Caco-2 (cell line): Measurements from ENCODE around the gene SMCO4. TPM values are rescaled to one million over a fixed set of nuclear protein-coding genes. Genes with fewer than 3 reads are reported as not detected.

Experiments used
- BruUV-seq: library from RNA; stranded (reverse); fragments of 400-500 nt; replicated peaks from 2 replicates; lab custom pipeline; 2021; lab: Mats Ljungman, UMichigan
- CTCF ChIA-PET: fragments of 300-600 bp; sonication (Branson Sonifier 250); formaldehyde crosslinking; loops from one replicate; lab custom pipeline; 2022; ENCODE audit warnings: antibody characterized with exemption; lab: Charles Lee
- POLR2A ChIA-PET: fragments of 300-600 bp; sonication (Branson Sonifier 250); formaldehyde crosslinking; loops from one replicate; lab custom pipeline; 2022; ENCODE audit warnings: antibody characterized with exemption; lab: Charles Lee
- DNase-seq, 2 experiments: peaks; one replicate each; pipeline versions ENCODE4 v3.0.0 to v3.0.0-alpha.2; 2020 to 2022
- H3K27me3 ChIP-seq: replicated peaks from 2 replicates; pipeline ENCODE4 v1.6.0; 2011; ENCODE audit warnings: low read length; ENCODE audit not compliant: control insufficient read depth, insufficient read depth
- H3K36me3 ChIP-seq: 2 replicates; pipeline ENCODE4 v1.5.1; 2011; ENCODE audit warnings: low read length; ENCODE audit not compliant: control insufficient read depth, insufficient read depth
- H3K4me1 ChIP-seq: fragments of 250-450 bp; sonication (Bioruptor Pico); 2 replicates; pipeline ENCODE4 v1.5.1; 2020; ENCODE audit warnings: mild to moderate bottlenecking
- H3K4me3 ChIP-seq: 2 replicates; pipeline ENCODE4 v1.5.1; 2011; ENCODE audit warnings: low read depth, mild to moderate bottlenecking, control low read depth, low read length
- H3K9me3 ChIP-seq: fragments of 250-450 bp; sonication (Bioruptor Pico); 2 replicates; pipeline ENCODE4 v1.5.1; 2020; ENCODE audit warnings: mild to moderate bottlenecking, moderate library complexity
- H3K27ac Mint-ChIP-seq: one replicate; pipeline ENCODE4 v1.8.0; 2022; ENCODE audit warnings: mixed read lengths; ENCODE audit not compliant: unreplicated experiment
- H3K27me3 Mint-ChIP-seq: one replicate; pipeline ENCODE4 v1.8.0; 2022; ENCODE audit warnings: mixed read lengths; ENCODE audit not compliant: insufficient read depth, unreplicated experiment
- H3K36me3 Mint-ChIP-seq: one replicate; pipeline ENCODE4 v1.8.0; 2022; ENCODE audit warnings: mild to moderate bottlenecking, mixed read lengths; ENCODE audit not compliant: insufficient read depth, unreplicated experiment
- H3K4me1 Mint-ChIP-seq: one replicate; pipeline ENCODE4 v1.8.0; 2022; ENCODE audit warnings: low read depth, mixed read lengths; ENCODE audit not compliant: unreplicated experiment
- H3K4me3 Mint-ChIP-seq: one replicate; pipeline ENCODE4 v1.8.0; 2022; ENCODE audit warnings: mild to moderate bottlenecking, moderate library complexity, mixed read lengths; ENCODE audit not compliant: unreplicated experiment
- H3K9me3 Mint-ChIP-seq: one replicate; pipeline ENCODE4 v1.8.0; 2022; ENCODE audit warnings: mixed read lengths; ENCODE audit not compliant: unreplicated experiment
- CTCF ChIP-seq, 2 experiments: fragments of 200-600 bp in 1 of 2; IDR thresholded peaks; 1 replicate in 1 of 2; 2 replicates in 1 of 2; pipeline versions ENCODE4 v1.5.1 to v1.8.0; 2011 to 2022; ENCODE audit warnings: antibody characterized with exemption in 1 of 2, control low read depth in 1 of 2, inconsistent platforms in 1 of 2, low read depth in 1 of 2, low read length in 1 of 2, mild to moderate bottlenecking in 1 of 2, moderate library complexity in 1 of 2; ENCODE audit not compliant: insufficient read depth in 1 of 2, severe bottlenecking in 1 of 2, unreplicated experiment in 1 of 2
- intact Hi-C: fragments of 100-400 bp; cut with micrococcal nuclease; formaldehyde crosslinking; loops from one replicate; pipeline ENCODE4 v1.10.0; 2022; ENCODE audit not compliant: unreplicated experiment
- total RNA-seq: library from RNA; stranded (reverse); gene quantifications from 2 replicates; pipeline ENCODE4 v1.2.3, GENCODE V29; 2022

Gene SMCO4
- total RNA-seq, 1 experiment from 2014 or later = 46.3 TPM

DNA sequence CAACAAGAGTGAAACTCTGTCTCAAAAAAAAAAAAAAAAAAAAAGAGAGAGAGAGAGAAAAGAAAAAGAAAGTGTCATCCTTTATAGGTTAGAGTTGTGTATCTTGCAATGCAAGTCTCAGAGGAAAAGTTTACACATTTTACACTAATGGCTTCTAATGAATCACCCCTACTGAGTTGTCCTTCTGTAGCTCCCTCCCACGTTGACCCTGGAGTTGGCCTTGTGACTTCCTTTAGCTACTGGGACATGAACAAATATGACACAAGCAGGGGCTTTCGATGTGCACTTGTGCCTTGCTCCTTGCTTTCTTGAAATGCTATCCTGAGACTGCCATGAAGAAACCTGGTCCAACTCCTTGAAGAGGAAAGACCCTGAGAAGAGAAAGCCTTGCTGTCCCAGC lies 2.4 kb upstream of the SMCO4 start:
- H3K4me1 ChIP-seq = peaks cover 9% of the 10 kb centered on the region
- POLR2A ChIA-PET = no interaction called here
- CTCF ChIA-PET = interaction anchor here (0.6 to 1.7 kb wide), 5 partner anchors 8 to 311 kb away, joined by 3 to 6 read pairs (median 4); no protein-coding TSS in a partner anchor
- intact Hi-C loops = loop anchor here (10.0 kb wide), 1 partner anchor 411 kb away; no protein-coding TSS in a partner anchor
- no peak for TF ChIP-seq CTCF (IDR thresholded peaks at IDR 0.05; ENCODE audit: insufficient read depth in 1 of 2, low read depth in 1 of 2, low read length in 1 of 2, severe bottlenecking in 1 of 2, unreplicated experiment in 1 of 2)
- Mint-ChIP-seq H3K27ac (no peak overlapping the region), H3K27me3 (peaks cover 5% of the 10 kb centered on the region), H3K4me3 (no peak overlapping the region), H3K36me3 (peaks cover 6% of the 10 kb centered on the region), H3K4me1 (peaks cover 13% of the 10 kb centered on the region), H3K9me3 (no peaks in the 10 kb centered on the region)
- no peaks in the 10 kb centered on the region for H3K9me3 ChIP-seq
- H3K27me3 ChIP-seq = no peaks in the 10 kb centered on the region
- no TSS peak for BruUV-seq
- no peaks in the 10 kb centered on the region for H3K36me3 ChIP-seq
- H3K4me3 ChIP-seq = no peak overlapping the region
- DNase-seq = no peak

DNA sequence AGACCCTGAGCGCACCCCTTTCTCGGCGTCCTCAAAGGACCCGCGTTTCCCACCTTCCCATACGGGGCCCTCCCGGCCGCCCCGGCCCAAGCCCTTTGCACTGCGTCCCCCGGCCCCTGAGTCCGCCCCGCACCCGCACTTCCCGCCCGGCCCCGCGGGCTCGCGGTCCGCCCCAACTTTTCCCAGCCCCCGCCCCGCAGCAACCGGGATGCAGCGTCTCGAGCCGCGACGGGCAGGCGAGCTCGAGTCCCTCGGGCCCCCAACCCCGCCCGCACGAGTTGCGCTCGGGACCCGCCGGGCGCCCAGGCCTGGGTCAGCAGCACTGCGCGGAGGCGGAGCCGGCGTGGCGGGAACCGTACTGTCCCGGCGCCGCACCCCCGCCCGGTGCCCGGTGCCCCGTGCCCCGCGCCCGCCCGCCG lies 371 bp downstream of the SMCO4 start:
- BruUV-seq = no TSS peak
- Mint-ChIP-seq H3K27me3 (peaks cover 5% of the 10 kb centered on the region), H3K27ac (peak overlapping the region; percentile 53), H3K9me3 (no peaks in the 10 kb centered on the region), H3K4me3 (peak overlapping the region; percentile 89), H3K4me1 (peaks cover 13% of the 10 kb centered on the region), H3K36me3 (peaks cover 6% of the 10 kb centered on the region)
- no peaks in the 10 kb centered on the region for H3K9me3 ChIP-seq
- ChIA-PET CTCF (interaction anchor here (1.7 kb wide), 1 partner anchor 306 kb away, joined by 11 read pairs; no protein-coding TSS in a partner anchor), POLR2A (no interaction called here)
- intact Hi-C loops = loop anchor here (1.0 to 10.0 kb wide), 8 partner anchors 56 to 408 kb away; partner anchors contain the start of gene DEUP1
- no peaks in the 10 kb centered on the region for H3K36me3 ChIP-seq
- no peak for TF ChIP-seq CTCF (IDR thresholded peaks at IDR 0.05; ENCODE audit: insufficient read depth in 1 of 2, low read depth in 1 of 2, low read length in 1 of 2, severe bottlenecking in 1 of 2, unreplicated experiment in 1 of 2)
- H3K4me3 ChIP-seq = peak overlapping the region; percentile 84
- H3K27me3 ChIP-seq = no peaks in the 10 kb centered on the region
- peaks cover 9% of the 10 kb centered on the region for H3K4me1 ChIP-seq
- DNase-seq = no peak

GRCh38 chr11:93541884-93542810 lies 1.0 kb downstream of the SMCO4 start:
- Mint-ChIP-seq H3K36me3 (peaks cover 6% of the 10 kb centered on the region), H3K4me3 (peak overlapping the region; percentile 89), H3K27ac (peak overlapping the region; percentile 53), H3K4me1 (peaks cover 8% of the 10 kb centered on the region), H3K27me3 (peaks cover 3% of the 10 kb centered on the region), H3K9me3 (no peaks in the 10 kb centered on the region)
- Histone ChIP-seq H3K9me3 (no peaks in the 10 kb centered on the region), H3K4me1 (peaks cover 9% of the 10 kb centered on the region), H3K27me3 (no peaks in the 10 kb centered on the region), H3K36me3 (no peaks in the 10 kb centered on the region), H3K4me3 (peak overlapping the region; percentile 84)
- no peak for TF ChIP-seq CTCF (IDR thresholded peaks at IDR 0.05; ENCODE audit: insufficient read depth in 1 of 2, low read depth in 1 of 2, low read length in 1 of 2, severe bottlenecking in 1 of 2, unreplicated experiment in 1 of 2)
- BruUV-seq = no TSS peak
- intact Hi-C loops = loop anchor here (1.0 to 10.0 kb wide), 5 partner anchors 55 to 407 kb away; partner anchors contain the start of gene DEUP1
- ChIA-PET POLR2A (interaction anchor here (0.6 to 1.3 kb wide), 2 partner anchors 182 to 199 kb away, joined by 4 to 5 read pairs; partner anchors contain the start of genes C11orf54 and TAF1D), CTCF (interaction anchor here (0.7 to 1.7 kb wide), 3 partner anchors 16 to 308 kb away, joined by 3 to 11 read pairs (median 3); no protein-coding TSS in a partner anchor)
- peak; percentile 62 to 66 for DNase-seq
